HepG2 (cell line): Measurements from ENCODE around the gene HECTD2. TPM values are rescaled to one million over a fixed set of nuclear protein-coding genes. Genes with fewer than 3 reads are reported as not detected.

Experiments used
- ATAC-seq: fragments of 200-7000 bp; cut with Tn5 transposase; 3 replicates; pipeline ENCODE4 v1.9.1; 2020; ENCODE audit warnings: mild to moderate bottlenecking, moderate library complexity
- BruUV-seq: library from RNA; stranded (reverse); fragments of 400-500 nt; replicated peaks from 2 replicates; lab custom pipeline; 2021; lab: Mats Ljungman, UMichigan
- CTCF ChIA-PET: fragments of 300-600 bp; formaldehyde crosslinking; extraction: SDS; loops from one replicate; lab custom pipeline; 2021; ENCODE audit warnings: low total read pairs, inconsistent platforms, low intra/inter-chr PET ratio; lab: Yijun Ruan, JAX
- POLR2A ChIA-PET: fragments of 350-600 bp; sonication (Branson Sonifier 250); formaldehyde crosslinking; loops from one replicate; lab custom pipeline; 2020; ENCODE audit warnings: antibody characterized with exemption, inconsistent platforms; lab: Yijun Ruan, JAX
- DNase-seq: peaks from one replicate; pipeline ENCODE4 v3.0.0-alpha.2; 2015; ENCODE audit warnings: low spot score
- FAIRE-seq: peaks from 3 replicates; lab custom pipeline; 2011; peaks lifted over from hg19 to GRCh38; lab: Jason Lieb, UNC
- H2AFZ ChIP-seq: one replicate; pipeline ENCODE4 v1.6.1; 2011; ENCODE audit warnings: low read length, inconsistent platforms
- H3K27ac ChIP-seq: fragments of 300-600 bp; 3 replicates; pipeline ENCODE4 v1.8.0; 2011; ENCODE audit warnings: mixed run types, mild to moderate bottlenecking, mixed read lengths, low read length, inconsistent platforms; ENCODE audit not compliant: insufficient read depth; ENCODE audit errors: extremely low read length
- H3K27me3 ChIP-seq, 2 experiments: fragments of 200-600 bp in 1 of 2; 2 replicates in 1 of 2; 3 replicates in 1 of 2; pipeline versions ENCODE4 v1.6.0 to v1.8.0; 2011; ENCODE audit warnings: low read length in 2 of 2, mild to moderate bottlenecking in 2 of 2, moderate library complexity in 2 of 2, inconsistent platforms in 1 of 2; ENCODE audit not compliant: insufficient read depth in 2 of 2, control insufficient read depth in 1 of 2
- H3K36me3 ChIP-seq, 2 experiments: fragments of 200-600 bp in 1 of 2; replicated peaks in 1 of 2; 2 replicates in 1 of 2; 3 replicates in 1 of 2; pipeline versions ENCODE4 v1.5.1 to v1.8.0; 2011; ENCODE audit warnings: low read length in 2 of 2, inconsistent platforms in 1 of 2; ENCODE audit not compliant: insufficient read depth in 2 of 2, control insufficient read depth in 1 of 2
- H3K4me1 ChIP-seq: 2 replicates; pipeline ENCODE4 v1.5.1; 2012; ENCODE audit warnings: low read length, inconsistent platforms; ENCODE audit not compliant: insufficient read depth
- H3K4me2 ChIP-seq: 2 replicates; pipeline ENCODE4 v1.6.0; 2011; ENCODE audit warnings: low read depth, low read length, inconsistent platforms
- H3K4me3 ChIP-seq, 3 experiments: fragments of 200-600 bp in 1 of 3; sonication (generic), shearing (Covaris generic) in 1 of 3; replicated peaks in 1 of 3; 2 replicates each; pipeline ENCODE4 v1.5.1; 2011 to 2016; ENCODE audit warnings: low read length in 3 of 3, inconsistent platforms in 2 of 3, low read depth in 2 of 3, mild to moderate bottlenecking in 2 of 3, control low read depth in 1 of 3, mixed read lengths in 1 of 3; ENCODE audit not compliant: insufficient read depth in 1 of 3
- H3K79me2 ChIP-seq: one replicate; pipeline ENCODE4 v1.6.1; 2011; ENCODE audit warnings: low read length, inconsistent platforms; ENCODE audit not compliant: insufficient read depth
- H3K9ac ChIP-seq: 2 replicates; pipeline ENCODE4 v1.6.0; 2011; ENCODE audit warnings: mild to moderate bottlenecking, low read depth, low read length, inconsistent platforms; ENCODE audit not compliant: insufficient read depth
- H3K9me3 ChIP-seq: 2 replicates; pipeline ENCODE4 v1.5.1; 2012; ENCODE audit warnings: mild to moderate bottlenecking, low read length
- H4K20me1 ChIP-seq: 2 replicates; pipeline ENCODE4 v1.6.0; 2011; ENCODE audit warnings: inconsistent platforms, mild to moderate bottlenecking, low read length, moderate library complexity; ENCODE audit not compliant: insufficient read depth
- ATF7-NPFF ChIP-seq: sonication (generic); formaldehyde crosslinking; IDR thresholded peaks from 2 replicates; pipeline ENCODE4 v1.8.1; 2023; ENCODE audit warnings: mild to moderate bottlenecking, low read depth, missing genetic modification reagents, moderate library complexity
- CTCF ChIP-seq: sonication (generic); formaldehyde crosslinking; IDR thresholded peaks from 2 replicates; pipeline ENCODE4 v1.5.0; 2020; ENCODE audit warnings: mild to moderate bottlenecking, missing genetic modification reagents, moderate library complexity
- LCORL ChIP-seq, 2 experiments: fragments of 450-650 bp in 1 of 2; sonication (generic) in 1 of 2; formaldehyde crosslinking in 1 of 2; IDR thresholded peaks; 2 replicates each; pipeline versions ENCODE4 v1.5.0 to v1.6.1; 2017 to 2020; ENCODE audit warnings: antibody characterized with exemption in 1 of 2, missing genetic modification reagents in 1 of 2
- STAG1 ChIP-seq: sonication (generic); formaldehyde crosslinking; IDR thresholded peaks from 2 replicates; pipeline ENCODE4 v1.4.0; 2020; ENCODE audit warnings: missing genetic modification reagents
- in situ Hi-C: cut with HindIII; loops from 2 replicates; pipeline ENCODE4 v1.10.0; 2017; ENCODE audit warnings: low pct_unique_long_range_greater_than_20kb; ENCODE audit not compliant: extremely low pct_ligation_motif_present
- intact Hi-C: fragments of 100-400 bp; cut with micrococcal nuclease; formaldehyde crosslinking; loops from one replicate; pipeline ENCODE4 v1.10.0; 2022; ENCODE audit not compliant: unreplicated experiment
- polyA plus RNA-seq, 8 experiments: library from polyadenylated mRNA; depleted of rRNA in 3 of 8; stranded (reverse) in 7 of 8; unstranded in 1 of 8; fragments of >200 nt; fragmentation: Illumina TruSeq in 4 of 8; extraction: Trizol in 4 of 8; gene quantifications; 2 replicates each; pipeline versions ENCODE4 v1.2.1 to v1.2.3, GENCODE V29; 2011 to 2016; ENCODE audit warnings: low read depth in 4 of 8, missing spikeins in 1 of 8, mixed read lengths in 1 of 8; ENCODE audit not compliant: insufficient read depth in 1 of 8
- total RNA-seq, 5 experiments: library from RNA; depleted of rRNA; stranded (reverse); fragments of >200 nt; fragmentation: Illumina TruSeq; extraction: Trizol; gene quantifications; 2 replicates each; pipeline ENCODE4 v1.2.3, GENCODE V29; 2016; ENCODE audit warnings: low read depth in 1 of 5
- TF ChIP-seq, protein P1 (sequence below): sonication (generic); formaldehyde crosslinking; IDR thresholded peaks from 2 replicates; pipeline ENCODE4 v1.4.0; 2020; ENCODE audit warnings: missing genetic modification reagents, mild to moderate bottlenecking, borderline replicate concordance
- TF ChIP-seq, protein P2 (sequence below): sonication (generic); formaldehyde crosslinking; IDR thresholded peaks from 2 replicates; pipeline ENCODE4 v1.8.1; 2023; ENCODE audit warnings: missing genetic modification reagents, mild to moderate bottlenecking, borderline replicate concordance

Gene HECTD2
- total and polyA plus RNA-seq, 2 of the 13 experiments (the other 11 are each of a cell fraction or from before 2014, with no cell fraction given) = 3.2 to 5.2 TPM

- TF ChIP-seq CTCF (peak; percentile 64), STAG1 (CRISPR knock-in tag) (peak; percentile 74)
These were observed 142.3 kb downstream of the HECTD2 start (continued) for GRCh38 chr10:91552274-91553095.

GRCh38 chr10:91555455-91555854, 145.3 kb downstream of the HECTD2 start:
- Histone ChIP-seq H3K79me2 (no peaks in the 10 kb centered on the region), H3K4me2 (no peak overlapping the region), H3K4me3 (no peak overlapping the region), H3K36me3 (no peaks in the 10 kb centered on the region), H3K9me3 (no peaks in the 10 kb centered on the region), H3K27me3 (no peaks in the 10 kb centered on the region), H4K20me1 (no peaks in the 10 kb centered on the region), H2AFZ (no peak overlapping the region)
- intact Hi-C loops = loop anchor here (5.0 to 10.0 kb wide), 4 partner anchors 42 to 241 kb away; no protein-coding TSS in a partner anchor
- no peak for DNase-seq
- no TSS peak for BruUV-seq
- CTCF ChIA-PET = no interaction called here
- in situ Hi-C loops = loop anchor here (5.0 to 10.0 kb wide), 2 partner anchors 77 to 261 kb away; partner anchors contain the start of gene PPP1R3C
- no peak for ATAC-seq
- TF ChIP-seq ATF7-NPFF (CRISPR knock-in tag) (0 out of 2 replicates have a peak, but pooled peaks have one; percentile 12), LCORL (IDR thresholded peaks at IDR 0.05) (no peak), LCORL (CRISPR knock-in tag; IDR thresholded peaks at IDR 0.05) (peak; percentile 18; the same call in 1 of the 2 replicates)
- TF ChIP-seq, protein P1, sequence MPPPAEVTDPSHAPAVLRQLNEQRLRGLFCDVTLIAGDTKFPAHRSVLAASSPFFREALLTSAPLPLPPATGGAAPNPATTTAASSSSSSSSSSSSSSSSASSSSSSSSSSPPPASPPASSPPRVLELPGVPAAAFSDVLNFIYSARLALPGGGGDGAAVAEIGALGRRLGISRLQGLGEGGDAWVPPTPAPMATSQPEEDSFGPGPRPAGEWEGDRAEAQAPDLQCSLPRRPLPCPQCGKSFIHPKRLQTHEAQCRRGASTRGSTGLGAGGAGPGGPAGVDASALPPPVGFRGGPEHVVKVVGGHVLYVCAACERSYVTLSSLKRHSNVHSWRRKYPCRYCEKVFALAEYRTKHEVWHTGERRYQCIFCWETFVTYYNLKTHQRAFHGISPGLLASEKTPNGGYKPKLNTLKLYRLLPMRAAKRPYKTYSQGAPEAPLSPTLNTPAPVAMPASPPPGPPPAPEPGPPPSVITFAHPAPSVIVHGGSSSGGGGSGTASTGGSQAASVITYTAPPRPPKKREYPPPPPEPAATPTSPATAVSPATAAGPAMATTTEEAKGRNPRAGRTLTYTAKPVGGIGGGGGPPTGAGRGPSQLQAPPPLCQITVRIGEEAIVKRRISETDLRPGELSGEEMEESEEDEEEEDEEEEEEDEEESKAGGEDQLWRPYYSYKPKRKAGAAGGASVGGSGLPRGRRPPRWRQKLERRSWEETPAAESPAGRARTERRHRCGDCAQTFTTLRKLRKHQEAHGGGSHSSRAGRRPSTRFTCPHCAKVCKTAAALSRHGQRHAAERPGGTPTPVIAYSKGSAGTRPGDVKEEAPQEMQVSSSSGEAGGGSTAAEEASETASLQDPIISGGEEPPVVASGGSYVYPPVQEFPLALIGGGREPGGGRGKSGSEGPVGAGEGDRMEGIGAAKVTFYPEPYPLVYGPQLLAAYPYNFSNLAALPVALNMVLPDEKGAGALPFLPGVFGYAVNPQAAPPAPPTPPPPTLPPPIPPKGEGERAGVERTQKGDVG (CRISPR knock-in tag) = no peak
- TF ChIP-seq, protein P2, sequence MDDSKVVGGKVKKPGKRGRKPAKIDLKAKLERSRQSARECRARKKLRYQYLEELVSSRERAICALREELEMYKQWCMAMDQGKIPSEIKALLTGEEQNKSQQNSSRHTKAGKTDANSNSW (CRISPR knock-in tag) = no peak
- TF ChIP-seq, all 625 proteins: peak for 2
- FAIRE-seq = no peak
- Histone ChIP-seq H3K27ac (peak overlapping the region; percentile 87), H3K4me1 (peaks cover 92% of the 10 kb centered on the region), H3K9ac (no peak overlapping the region)
- POLR2A ChIA-PET = interaction anchor here (1.2 kb wide), 1 partner anchor 78 kb away, joined by 3 read pairs; the partner anchor contains the start of gene PPP1R3C
